Upper lobe of left lung (tissue), 4 donors: ENCODE measurements around the gene LAMTOR4.

Experiments
- POLR2A ChIP-seq, 4 donors: fragments of 450-650 bp; IDR thresholded peaks; one replicate each; pipeline ENCODE4 v1.5.1; 2016 to 2017; ENCODE audit warnings: antibody characterized with exemption in 4 of 4, mild to moderate bottlenecking in 2 of 4
- TF ChIP-seq, protein P1 (sequence below), 6 experiments: fragments of 450-650 bp in 4 of 6; fragments of 200-600 bp in 2 of 6; sonication (generic) in 2 of 6; IDR thresholded peaks; one replicate each; pipeline ENCODE4 v1.5.1; 2016 to 2019; ENCODE audit warnings: antibody characterized with exemption in 6 of 6

DNA sequence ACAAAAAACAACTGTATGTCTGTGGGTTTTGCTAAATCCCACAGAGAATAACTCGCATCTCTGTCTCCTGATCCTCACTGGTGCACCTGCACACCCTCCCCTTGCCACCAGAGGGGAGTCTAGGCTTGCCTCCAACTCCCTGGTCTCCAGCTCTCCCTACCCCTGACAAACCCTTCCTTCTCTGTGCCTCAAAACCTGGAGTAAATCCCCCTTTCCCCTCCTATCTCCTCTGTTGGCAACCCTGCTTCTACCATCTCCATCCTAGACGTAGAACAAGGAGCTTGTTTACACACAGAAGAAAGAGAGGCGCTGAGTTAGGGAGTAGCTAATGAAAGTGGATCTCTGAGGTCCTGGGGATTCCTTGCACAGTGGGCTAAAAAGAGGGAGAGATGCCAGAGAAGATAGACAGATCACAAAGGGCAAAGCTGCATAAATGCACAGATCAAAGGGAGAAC, 16.0 kb upstream of the LAMTOR4 start:
- TF ChIP-seq, protein P1, sequence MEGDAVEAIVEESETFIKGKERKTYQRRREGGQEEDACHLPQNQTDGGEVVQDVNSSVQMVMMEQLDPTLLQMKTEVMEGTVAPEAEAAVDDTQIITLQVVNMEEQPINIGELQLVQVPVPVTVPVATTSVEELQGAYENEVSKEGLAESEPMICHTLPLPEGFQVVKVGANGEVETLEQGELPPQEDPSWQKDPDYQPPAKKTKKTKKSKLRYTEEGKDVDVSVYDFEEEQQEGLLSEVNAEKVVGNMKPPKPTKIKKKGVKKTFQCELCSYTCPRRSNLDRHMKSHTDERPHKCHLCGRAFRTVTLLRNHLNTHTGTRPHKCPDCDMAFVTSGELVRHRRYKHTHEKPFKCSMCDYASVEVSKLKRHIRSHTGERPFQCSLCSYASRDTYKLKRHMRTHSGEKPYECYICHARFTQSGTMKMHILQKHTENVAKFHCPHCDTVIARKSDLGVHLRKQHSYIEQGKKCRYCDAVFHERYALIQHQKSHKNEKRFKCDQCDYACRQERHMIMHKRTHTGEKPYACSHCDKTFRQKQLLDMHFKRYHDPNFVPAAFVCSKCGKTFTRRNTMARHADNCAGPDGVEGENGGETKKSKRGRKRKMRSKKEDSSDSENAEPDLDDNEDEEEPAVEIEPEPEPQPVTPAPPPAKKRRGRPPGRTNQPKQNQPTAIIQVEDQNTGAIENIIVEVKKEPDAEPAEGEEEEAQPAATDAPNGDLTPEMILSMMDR (IDR thresholded peaks at IDR 0.05) = peak; percentile 69 to 87 (median 78)
- no peak for TF ChIP-seq POLR2A (IDR thresholded peaks at IDR 0.05)
